ENCODE results near the gene VWA3B.
"Not testable (repeated sequence)": the region's sequence is repeated elsewhere in the genome, so short reads cannot be mapped to it uniquely, and the experiment has no call there.

VWA3B gene

GRCh38 chr2:98140210-98140609 is 53.2 kb downstream of the VWA3B start:
- H3K4me3 ChIP-seq (ENCODE audit: low read depth, low read length) = no peak overlapping the region
- no peak for TF ChIP-seq CTCF (IDR thresholded peaks at IDR 0.05; ENCODE audit: insufficient read depth, low read length, missing control alignments)
- POLR2A ChIA-PET = no interaction called here
- no peak for DNase-seq (ENCODE audit: low read depth, low spot score)
- CTCF ChIA-PET = no interaction called here

GRCh38 chr2:98142106-98142791 is 55.3 kb downstream of the VWA3B start:
- H3K4me3 ChIP-seq (ENCODE audit: low read depth, low read length) = no peak overlapping the region
- no peak for DNase-seq (ENCODE audit: low read depth, low spot score)
- ChIA-PET CTCF (interaction anchor here (1.5 kb wide), 1 partner anchor 335 kb away, joined by 5 read pairs; no protein-coding TSS in a partner anchor), POLR2A (no interaction called here)
- TF ChIP-seq CTCF (IDR thresholded peaks at IDR 0.05; ENCODE audit: insufficient read depth, low read length, missing control alignments) = no peak

- ChIA-PET POLR2A (no interaction called here), CTCF (no interaction called here)
- TF ChIP-seq CTCF (IDR thresholded peaks at IDR 0.05; ENCODE audit: insufficient read depth, low read length, missing control alignments) = no peak
- DNase-seq (ENCODE audit: low read depth, low spot score) = no peak
- H3K4me3 ChIP-seq (ENCODE audit: low read depth, low read length) = no peak overlapping the region
Measured at GRCh38 chr2:98145070-98145469, 58.1 kb downstream of the VWA3B start.

GRCh38 chr2:98147900-98148299 is 60.9 kb downstream of the VWA3B start:
- POLR2A ChIA-PET; H3K4me3 ChIP-seq (ENCODE audit: low read depth, low read length); CTCF ChIA-PET; DNase-seq (ENCODE audit: low read depth, low spot score): not testable (repeated sequence)

DNA sequence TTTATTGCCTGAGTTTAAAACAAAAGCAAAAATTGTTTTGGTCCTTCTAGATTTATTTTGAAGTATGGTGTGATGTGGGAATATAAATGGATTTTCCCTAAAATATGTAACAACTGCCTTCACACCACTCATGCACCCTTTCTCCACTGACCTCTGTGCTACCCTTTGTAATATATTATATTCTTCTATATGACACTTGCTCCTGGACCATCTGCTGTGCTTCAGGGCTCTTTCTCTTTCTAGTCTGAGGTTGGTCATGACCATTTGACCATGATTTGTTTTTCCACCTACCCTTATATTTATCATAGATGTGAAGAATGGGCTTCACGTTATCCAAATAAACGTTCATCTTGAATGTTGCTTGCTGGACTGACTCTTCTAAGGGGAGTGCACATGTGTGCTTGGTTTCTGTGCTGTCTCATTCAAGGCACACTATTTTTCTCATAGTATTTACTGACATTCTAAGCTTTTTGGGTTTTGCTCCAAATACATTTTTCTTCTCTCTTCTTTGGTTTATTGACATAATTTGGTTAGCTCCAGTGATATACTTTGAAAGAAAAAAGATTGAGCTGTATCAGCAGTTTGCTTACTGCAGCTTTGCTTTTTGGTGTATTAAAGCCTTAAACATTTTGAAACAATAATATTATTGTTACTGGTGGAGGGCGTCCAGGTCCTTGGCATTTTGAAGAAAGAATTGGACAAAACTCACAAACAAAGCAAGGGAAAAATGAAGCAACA is 61.8 kb downstream of the VWA3B start:
- H3K4me3 ChIP-seq (ENCODE audit: low read depth, low read length) = 0 out of 2 replicates have a peak overlapping the region, but pooled peaks have one; percentile 20
- no peak for DNase-seq (ENCODE audit: low read depth, low spot score)
- CTCF ChIA-PET = interaction anchor here (1.3 kb wide), 1 partner anchor 342 kb away, joined by 5 read pairs; no protein-coding TSS in a partner anchor
- TF ChIP-seq CTCF (IDR thresholded peaks at IDR 0.05; ENCODE audit: insufficient read depth, low read length, missing control alignments) = no peak
- POLR2A ChIA-PET = no interaction called here

DNA sequence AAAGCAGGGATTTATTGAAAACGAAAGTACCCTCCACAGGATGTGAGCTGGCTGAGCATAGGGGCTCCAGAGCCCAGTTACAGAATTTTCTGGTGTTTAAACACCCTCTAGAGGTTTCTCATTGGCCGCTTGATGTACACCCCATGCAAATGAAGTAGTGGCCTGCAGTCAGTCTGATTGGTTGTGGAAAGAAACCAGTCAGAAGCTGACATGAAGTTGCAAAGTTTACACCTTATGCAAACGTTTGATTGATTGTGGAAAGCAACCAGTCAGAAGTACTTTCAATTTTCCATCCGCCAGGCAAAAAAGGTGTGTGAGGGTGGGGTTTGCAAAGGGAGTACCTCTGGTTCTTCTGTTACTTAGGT is 62.3 kb downstream of the VWA3B start:
- no peak for DNase-seq (ENCODE audit: low read depth, low spot score)
- CTCF ChIA-PET = interaction anchor here (1.3 kb wide), 1 partner anchor 343 kb away, joined by 5 read pairs; no protein-coding TSS in a partner anchor
- TF ChIP-seq CTCF (IDR thresholded peaks at IDR 0.05; ENCODE audit: insufficient read depth, low read length, missing control alignments) = no peak
- POLR2A ChIA-PET = no interaction called here
- 0 out of 2 replicates have a peak overlapping the region, but pooled peaks have one; percentile 20 for H3K4me3 ChIP-seq (ENCODE audit: low read depth, low read length)
